Suprapubic skin (tissue), 4 donors: ENCODE results near the gene PLEKHA1.

ENCODE experiments used
- CTCF ChIP-seq, 2 donors: fragments of 200-600 bp in 1 of 2; fragments of 450-650 bp in 1 of 2; sonication (generic) in 1 of 2; IDR thresholded peaks; one replicate each; pipeline ENCODE4 v1.5.1; 2016 to 2019; ENCODE audit warnings: antibody characterized with exemption in 2 of 2, mild to moderate bottlenecking in 1 of 2, moderate library complexity in 1 of 2
- EP300 ChIP-seq: sonication (generic); formaldehyde crosslinking; IDR thresholded peaks from one replicate; pipeline ENCODE4 v1.6.1; 2017; ENCODE audit warnings: antibody characterized with exemption
- POLR2AphosphoS5 ChIP-seq, 3 donors: sonication (generic); formaldehyde crosslinking; IDR thresholded peaks; one replicate each; pipeline ENCODE4 v1.6.1; 2017; ENCODE audit warnings: antibody characterized with exemption in 3 of 3

- TF ChIP-seq CTCF (IDR thresholded peaks at IDR 0.05) = no peak
- no peak for TF ChIP-seq EP300
- TF ChIP-seq POLR2AphosphoS5 (IDR thresholded peaks at IDR 0.05) = no peak
These were observed 47.9 kb downstream of the PLEKHA1 start for GRCh38 chr10:122422266-122422989.
